Measurements from ENCODE around the gene METAP1. TPM values are rescaled to one million over a fixed set of nuclear protein-coding genes. Genes with fewer than 3 reads are reported as not detected.
A peak's percentile ranks its signal among the peaks of the same experiment; 100 is the strongest.

The METAP1 gene
- total RNA-seq, 1 experiment from 2014 or later = 112 TPM

- ATAC-seq = peak; percentile 67; the same call in 1 of the 2 replicates
- RAD21 ChIA-PET (ENCODE audit: low non-redundant PET in 1 of 2, low total read pairs in 2 of 2, uncharacterized antibody in 2 of 2, unreplicated experiment in 2 of 2) = no interaction called here
- Histone ChIP-seq H3K9me3 (ENCODE audit: control insufficient read depth in 1 of 2, insufficient read depth in 1 of 2, low read depth in 1 of 2, low read length in 2 of 2) (peaks cover 0 to 8% of the 10 kb centered on the region in 2 experiments; a peak in 2 of 4 replicates), H3K9me2 (ENCODE audit: insufficient read depth) (no peaks in the 10 kb centered on the region), H3K4me2 (ENCODE audit: low read length) (no peak overlapping the region), H3K36me3 (ENCODE audit: control insufficient read depth in 1 of 2, insufficient read depth in 2 of 2, low read length in 2 of 2) (peaks cover 0 to 20% of the 10 kb centered on the region in 2 experiments; a peak in 1 of 4 replicates), H3K9ac (ENCODE audit: low read length) (no peak overlapping the region), H3K79me2 (ENCODE audit: insufficient read depth, low read length) (peaks cover 100% of the 10 kb centered on the region), H3K4me3 (replicated peaks in 1 of 2; ENCODE audit: low read depth in 1 of 2, low read length in 2 of 2) (no peak overlapping the region), H3K4me1 (ENCODE audit: control insufficient read depth in 1 of 2, insufficient read depth in 2 of 2, low read length in 2 of 2) (peaks cover 5 to 25% of the 10 kb centered on the region in 2 experiments; a peak in 2 of 4 replicates), H3K27ac (ENCODE audit: low read depth, low read length) (no peak overlapping the region), H2AFZ (ENCODE audit: low read depth, low read length, poor library complexity, severe bottlenecking) (no peak overlapping the region), H4K20me1 (ENCODE audit: insufficient read depth) (peaks cover 15% of the 10 kb centered on the region; the same call in 1 of the 2 replicates), H3K27me3 (ENCODE audit: insufficient read depth, low read length) (no peaks in the 10 kb centered on the region)
- CTCF ChIA-PET = interaction anchor here (1.4 kb wide), 1 partner anchor 10 kb away, joined by 3 read pairs; no protein-coding TSS in a partner anchor
- TF ChIP-seq POLR2AphosphoS5 (IDR thresholded peaks at IDR 0.05; ENCODE audit: low read depth, low read length) = no peak
- TF ChIP-seq SP1 (IDR thresholded peaks at IDR 0.05; ENCODE audit: low read depth) = no peak
- TF ChIP-seq RAD21 (IDR thresholded peaks at IDR 0.05; ENCODE audit: low read depth) = no peak
- TF ChIP-seq CTCF (IDR thresholded peaks at IDR 0.05 in 2 of 3, conservative IDR thresholded peaks at IDR 0.05 in 1 of 3; ENCODE audit: borderline replicate concordance in 1 of 3, insufficient read depth in 1 of 3, low read depth in 2 of 3, low read length in 2 of 3) = no peak
- TF ChIP-seq REST (IDR thresholded peaks at IDR 0.05; ENCODE audit: low read depth) = no peak
- no peak for TF ChIP-seq FOSL1 (IDR thresholded peaks at IDR 0.05; ENCODE audit: low read depth)
- TF ChIP-seq ELF1 (IDR thresholded peaks at IDR 0.05; ENCODE audit: borderline replicate concordance, low read depth) = no peak
- no peak for TF ChIP-seq SIN3A (IDR thresholded peaks at IDR 0.05; ENCODE audit: low read depth)
- TF ChIP-seq YY1 (IDR thresholded peaks at IDR 0.05; ENCODE audit: extremely low read depth, insufficient replicate concordance, low read depth, low read length) = no peak
- TF ChIP-seq, protein P1, sequence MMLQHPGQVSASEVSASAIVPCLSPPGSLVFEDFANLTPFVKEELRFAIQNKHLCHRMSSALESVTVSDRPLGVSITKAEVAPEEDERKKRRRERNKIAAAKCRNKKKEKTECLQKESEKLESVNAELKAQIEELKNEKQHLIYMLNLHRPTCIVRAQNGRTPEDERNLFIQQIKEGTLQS (IDR thresholded peaks at IDR 0.05) = no peak
- no peak for TF ChIP-seq TCF7L2 (IDR thresholded peaks at IDR 0.05; ENCODE audit: borderline replicate concordance, extremely low read depth, insufficient read depth, insufficient read length)
- no peak for TF ChIP-seq ZBTB33 (IDR thresholded peaks at IDR 0.05; ENCODE audit: extremely low read depth, insufficient replicate concordance, low read length)
- TF ChIP-seq EZH2phosphoT487 (IDR thresholded peaks at IDR 0.05; ENCODE audit: borderline replicate concordance) = no peak
- no peak for TF ChIP-seq CBX3 (IDR thresholded peaks at IDR 0.05; ENCODE audit: low read depth)
- no peak for TF ChIP-seq EGR1 (IDR thresholded peaks at IDR 0.05; ENCODE audit: low read depth)
- TF ChIP-seq SRF (IDR thresholded peaks at IDR 0.05; ENCODE audit: low read depth) = no peak
- DNase-seq (ENCODE audit: low read depth, low spot score) = no peak
- intact Hi-C loops (cut with micrococcal nuclease) = no loop called here
- no TSS peak for BruUV-seq (replicated peaks)
- POLR2A ChIA-PET = interaction anchor here (1.3 kb wide), 1 partner anchor 29 kb away, joined by 5 read pairs; the partner anchor contains the start of gene METAP1
Observed at GRCh38 chr4:99024481-99025275, 29.2 kb downstream of the METAP1 start.
